ENCODE measurements around the gene RBM39. TPM values are rescaled to one million over a fixed set of nuclear protein-coding genes. Genes with fewer than 3 reads are reported as not detected.

RBM39 gene
- total and polyA plus RNA-seq, 2 of the 8 experiments (the other 6 are each of a cell fraction or from before 2014, with no cell fraction given) = 78.0 to 219 TPM

- FAIRE-seq (no peak), DNase-seq (ENCODE audit: low read depth in 1 of 2, low spot score in 2 of 2) (peak; percentile 92 to 97)
- peak within 1 kb of the TSS; percentile 92 for H2BK12ac ChIP-seq (ENCODE audit: low read depth, low read length)
- H3K14ac ChIP-seq (ENCODE audit: insufficient read length) = no peak within 1 kb of the TSS
- H4K91ac ChIP-seq (replicated peaks; ENCODE audit: insufficient read length, low read length) = no peak within 1 kb of the TSS
- no peaks in the 10 kb centered on the region for H3K9me3 ChIP-seq (ENCODE audit: insufficient read depth in 2 of 2, low read depth in 1 of 2, low read length in 1 of 2)
- H2AK5ac ChIP-seq (ENCODE audit: low read depth, low read length) = no peak within 1 kb of the TSS; the same call in 1 of the 2 replicates
- peaks cover 5 to 9% (median 9%) of the 10 kb centered on the region in 4 experiments for H3K27me3 ChIP-seq (replicated peaks in 1 of 4; ENCODE audit: control insufficient read depth in 3 of 4, extremely low read depth in 1 of 4, insufficient read depth in 3 of 4, low read length in 3 of 4)
- peaks cover 4% of the 10 kb centered on the region; the same call in 1 of the 2 replicates for H3K23me2 ChIP-seq (ENCODE audit: low read depth, low read length)
- peak within 1 kb of the TSS; percentile 76 for H3K18ac ChIP-seq (ENCODE audit: extremely low read depth, low read length)
- H4K8ac ChIP-seq (ENCODE audit: extremely low read depth, insufficient read depth, low read length) = peak within 1 kb of the TSS; percentile 75; the same call in 1 of the 2 replicates
- H3K4me3 ChIP-seq (ENCODE audit: extremely low read depth in 1 of 4, insufficient read depth in 2 of 4, low read depth in 3 of 4, low read length in 4 of 4) = peak within 1 kb of the TSS; percentile 65 to 82 (median 78)
- H3K23ac ChIP-seq (ENCODE audit: insufficient read length) = no peak within 1 kb of the TSS
- peaks cover 6% of the 10 kb centered on the region for H3K79me1 ChIP-seq (ENCODE audit: low read depth, low read length)
- H3K4me2 ChIP-seq (ENCODE audit: insufficient read depth in 1 of 2, low read depth in 2 of 2, low read length in 2 of 2) = peak within 1 kb of the TSS; percentile 82 to 84
- peak within 1 kb of the TSS; percentile 84 for H2AFZ ChIP-seq (ENCODE audit: low read length)
- POLR2A ChIA-PET (ENCODE audit: partially characterized antibody) = interaction anchor here (0.6 to 10.6 kb wide), 26 partner anchors 10 to 544 kb away, joined by 3 to 167 read pairs (median 3); partner anchors contain the start of genes NFS1, RBM39, ROMO1 and SCAND1
- H2BK15ac ChIP-seq (ENCODE audit: low read length) = peak within 1 kb of the TSS; percentile 81; the same call in 1 of the 2 replicates
- CTCF ChIA-PET (ENCODE audit: partially characterized antibody) = interaction anchor here (0.5 to 1.4 kb wide), 3 partner anchors 24 to 183 kb away, joined by 3 to 4 read pairs (median 3); no protein-coding TSS in a partner anchor
- H3K36me3 ChIP-seq (ENCODE audit: control insufficient read depth in 2 of 4, insufficient read depth in 4 of 4, low read length in 3 of 4) = peaks cover 0 to 5% (median 2%) of the 10 kb centered on the region in 4 experiments; a peak in 1 of 8 replicates
- peak within 1 kb of the TSS; percentile 67 to 99 (median 82) for H3K9ac ChIP-seq (replicated peaks in 1 of 4; ENCODE audit: extremely low read depth in 1 of 4, low read depth in 3 of 4, low read length in 3 of 4)
- H3K4ac ChIP-seq (replicated peaks; ENCODE audit: insufficient read length, low read depth, low read length) = no peak within 1 kb of the TSS
- 0 out of 2 replicates have a peak within 1 kb of the TSS, but pooled peaks have one; percentile 90 for H2BK20ac ChIP-seq (ENCODE audit: low read length)
- H2BK5ac ChIP-seq (ENCODE audit: low read depth, low read length) = peak within 1 kb of the TSS; percentile 24; the same call in 1 of the 2 replicates
- H3K4me1 ChIP-seq (replicated peaks in 1 of 4; ENCODE audit: control insufficient read depth in 3 of 4, insufficient read depth in 4 of 4, low read length in 3 of 4) = peaks cover 7 to 16% (median 12%) of the 10 kb centered on the region in 4 experiments
- peak within 1 kb of the TSS; percentile 78; the same call in 1 of the 2 replicates for H3K27ac ChIP-seq (ENCODE audit: low read depth, low read length)
- 8% methylated on average over 45 of the region's 87 CpGs; no CpG with 5 or more reads in 1 of the 2 experiments for WGBS, 2 experiments (ENCODE audit: extremely low coverage in 1 of 2, insufficient coverage in 1 of 2, insufficient read length in 1 of 2, insufficient replicate concordance in 2 of 2, low coverage in 1 of 2, low lambda C conversion rate in 2 of 2, missing lambda C conversion rate in 1 of 2)
- H3K79me2 ChIP-seq (ENCODE audit: control insufficient read depth in 1 of 2, insufficient read depth in 2 of 2, low read length in 2 of 2) = peaks cover 12 to 44% of the 10 kb centered on the region in 2 experiments; a peak in 3 of 4 replicates
- H3K56ac ChIP-seq (replicated peaks; ENCODE audit: insufficient read length, low read depth, low read length) = peak within 1 kb of the TSS; percentile 33
- H2BK120ac ChIP-seq (replicated peaks; ENCODE audit: low read depth, low read length) = no peak within 1 kb of the TSS
- peaks cover 2 to 6% of the 10 kb centered on the region in 2 experiments for H4K20me1 ChIP-seq (replicated peaks in 1 of 2; ENCODE audit: control insufficient read depth in 1 of 2, insufficient read depth in 2 of 2, low read length in 2 of 2)
- H4K5ac ChIP-seq (ENCODE audit: insufficient read length, low read depth, low read length) = no peak within 1 kb of the TSS
- TF ChIP-seq NRF1 (IDR thresholded peaks at IDR 0.05; ENCODE audit: low read depth, low read length) (0 out of 2 replicates have a peak, but pooled peaks have one; percentile 31), KDM4A (IDR thresholded peaks at IDR 0.05; ENCODE audit: low read depth, low read length, severe bottlenecking) (peak; percentile 61), BCL11A (IDR thresholded peaks at IDR 0.05; ENCODE audit: low read depth in 2 of 2, low read length in 2 of 2) (no peak), SIRT6 (IDR thresholded peaks at IDR 0.05; ENCODE audit: low read length) (no peak), MAX (IDR thresholded peaks at IDR 0.05) (peak; percentile 100), POLR2A (IDR thresholded peaks at IDR 0.05; ENCODE audit: control extremely low read depth in 1 of 2, low read depth in 2 of 2, low read length in 2 of 2) (peak in 1 of 2 experiments; percentile 87; a peak in 2 of 3 replicates), TBP (IDR thresholded peaks at IDR 0.05; ENCODE audit: low read depth, low read length) (peak; percentile 61; the same call in 1 of the 2 replicates), CHD2 (IDR thresholded peaks at IDR 0.05; ENCODE audit: low read length) (peak; percentile 87), CREB1 (IDR thresholded peaks at IDR 0.05) (peak; percentile 95), JUND (IDR thresholded peaks at IDR 0.05; ENCODE audit: low read length) (peak; percentile 13; the same call in 1 of the 2 replicates)
These were observed 29.9 kb upstream of the RBM39 start, which contains the start of gene PHF20 for GRCh38 chr20:35771689-35772562. Gene PHF20 (plus strand): TSS chr20:35772015. CDS start chr20:35801523, 29,508 bp downstream.
